ENCODE results near the gene DOCK7. TPM values are rescaled to one million over a fixed set of nuclear protein-coding genes. Genes with fewer than 3 reads are reported as not detected.

The DOCK7 gene
- total and polyA plus RNA-seq, 2 of the 8 experiments (the other 6 are each of a cell fraction or from before 2014, with no cell fraction given), result 10.2 to 33.7 TPM

GRCh38 chr1:62687903-62688686 is at the start of gene DOCK7 (continued):
- TF ChIP-seq BRCA1 (IDR thresholded peaks at IDR 0.05; ENCODE audit: low read depth, low read length) (no peak), YY1 (IDR thresholded peaks at IDR 0.05; ENCODE audit: low read depth, low read length) (peak; percentile 80), SIN3A (conservative IDR thresholded peaks at IDR 0.05 in 1 of 2, IDR thresholded peaks at IDR 0.05 in 1 of 2; ENCODE audit: low read depth in 1 of 2, low read length in 2 of 2) (peak in 1 of 2 experiments; percentile 24; a peak in 1 of 4 replicates), USF2 (IDR thresholded peaks at IDR 0.05; ENCODE audit: low read length) (no peak), TBP (IDR thresholded peaks at IDR 0.05; ENCODE audit: low read depth, low read length) (peak; percentile 72), CTBP2 (IDR thresholded peaks at IDR 0.05; ENCODE audit: borderline replicate concordance, insufficient read depth, insufficient read length, low read length) (no peak), KDM4A (IDR thresholded peaks at IDR 0.05; ENCODE audit: low read depth, low read length, severe bottlenecking) (peak; percentile 34), BACH1 (IDR thresholded peaks at IDR 0.05; ENCODE audit: low read length) (no peak), SIRT6 (IDR thresholded peaks at IDR 0.05; ENCODE audit: low read length) (no peak), EZH2 (IDR thresholded peaks at IDR 0.05; ENCODE audit: low read depth, low read length, severe bottlenecking) (no peak), TAF7 (optimal IDR thresholded peaks at IDR 0.05; ENCODE audit: borderline replicate concordance, low read depth, low read length) (peak; percentile 30), KDM1A (IDR thresholded peaks at IDR 0.05; ENCODE audit: borderline replicate concordance, low read length) (no peak), TAF1 (IDR thresholded peaks at IDR 0.05; ENCODE audit: low read depth, low read length) (peak; percentile 86), TCF12 (IDR thresholded peaks at IDR 0.05; ENCODE audit: low read depth, low read length) (no peak), KDM5A (IDR thresholded peaks at IDR 0.05; ENCODE audit: low read length) (no peak), RAD21 (IDR thresholded peaks at IDR 0.05 in 1 of 2, conservative IDR thresholded peaks at IDR 0.05 in 1 of 2; ENCODE audit: low read depth in 2 of 2, low read length in 2 of 2) (peak in 1 of 2 experiments; percentile 25; a peak in 2 of 4 replicates), MAX (IDR thresholded peaks at IDR 0.05) (peak; percentile 77)

Data from H1 (cell line).